ENCODE data around the gene SELENOO.

The SELENOO gene

DNA sequence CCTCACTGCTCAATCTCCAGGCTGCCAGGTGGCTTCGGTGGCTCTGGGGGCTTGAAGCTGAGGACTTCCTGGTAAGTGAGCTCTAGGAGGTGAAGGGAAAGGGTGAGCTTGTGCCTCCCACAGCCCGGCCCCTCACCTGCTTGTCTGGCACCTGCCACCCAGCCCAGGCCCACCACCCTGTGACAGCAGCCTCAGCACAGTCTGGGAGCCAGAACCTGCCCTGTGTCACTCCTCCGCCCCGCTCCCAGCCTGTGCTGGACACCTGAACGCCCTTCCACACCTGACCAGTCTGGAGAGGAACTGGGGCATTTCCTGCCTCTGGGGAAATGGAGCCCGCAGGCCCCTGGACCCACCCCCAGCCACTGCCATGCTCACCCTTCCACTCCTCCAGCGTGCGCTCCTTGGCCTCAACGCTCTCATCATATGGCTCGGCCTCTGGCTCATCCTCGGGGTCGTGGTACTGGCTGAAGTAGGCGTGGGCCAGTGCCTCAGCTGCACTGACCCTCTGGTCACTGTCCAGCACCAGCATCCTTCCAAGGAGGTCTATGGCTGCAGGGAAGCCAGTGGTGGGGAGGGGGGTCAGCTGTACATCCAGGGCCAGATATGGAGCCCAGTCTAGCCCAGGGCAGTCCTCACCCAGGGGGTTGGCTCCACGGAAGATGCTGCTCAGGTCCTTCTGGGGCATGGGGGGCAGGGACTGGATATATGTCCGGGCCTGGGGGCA is 64.3 kb downstream of the SELENOO start:
- DNase-seq (ENCODE audit: low read depth in 4 of 4, low spot score in 1 of 4): no peak

DNA sequence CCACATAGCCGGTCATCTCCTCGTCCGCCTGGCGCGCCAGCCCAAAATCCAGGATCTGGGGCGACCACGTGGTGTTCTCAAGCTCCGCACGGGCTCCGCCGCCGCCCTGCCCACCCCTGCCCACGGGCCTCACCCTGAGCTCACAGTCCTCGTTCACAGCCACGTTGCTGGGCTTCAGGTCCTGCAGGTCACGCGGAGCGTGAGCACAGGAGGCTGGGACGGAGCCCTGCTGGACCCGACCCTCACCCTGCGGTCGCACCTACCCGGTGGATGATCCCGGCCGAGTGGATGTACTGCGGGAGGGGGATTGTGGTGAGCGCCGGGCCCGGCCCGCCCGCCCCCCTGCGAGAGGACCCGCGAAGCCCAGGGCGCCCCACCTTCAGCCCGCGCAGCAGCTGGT is 66.2 kb downstream of the SELENOO start:
- DNase-seq (ENCODE audit: low read depth in 4 of 4, low spot score in 1 of 4): no peak

Measured in stimulated activated CD4-positive, alpha-beta T cell treated with anti-CD3 and anti-CD28 coated beads, Interleukin-1b, Interleukin-23, amount 100 ng/mL, for 24 hours (primary cell).